B cell (primary cell): ENCODE data around the gene XRCC3. TPM values are rescaled to one million over a fixed set of nuclear protein-coding genes. Genes with fewer than 3 reads are reported as not detected.

ENCODE experiments used
- ATAC-seq: fragments of 200-7000 bp; cut with Tn5 transposase; one replicate; pipeline ENCODE4 v1.10.0; 2021; ENCODE audit warnings: low read depth, mild to moderate bottlenecking, moderate number of reproducible peaks, moderate library complexity
- CTCF ChIA-PET: fragments of 350-600 bp; sonication (Branson Sonifier 250); formaldehyde crosslinking; loops from one replicate; lab custom pipeline; 2021; ENCODE audit warnings: antibody characterized with exemption, inconsistent platforms; lab: Charles Lee
- POLR2A ChIA-PET: fragments of 350-600 bp; sonication (Branson Sonifier 250); formaldehyde crosslinking; loops from one replicate; lab custom pipeline; 2021; ENCODE audit warnings: antibody characterized with exemption; lab: Charles Lee
- DNase-seq: peaks from one replicate; pipeline ENCODE4 v3.0.0; 2013
- H2AFZ ChIP-seq: 2 replicates; pipeline ENCODE4 v1.6.1; 2012; ENCODE audit warnings: mild to moderate bottlenecking, low read depth, low read length; ENCODE audit not compliant: insufficient read depth, poor library complexity, severe bottlenecking
- H3K27ac ChIP-seq, 2 donors: 1 replicate in 1 of 2; 2 replicates in 1 of 2; pipeline ENCODE4 v1.5.1; 2012 to 2013; ENCODE audit warnings: low read length in 2 of 2, mild to moderate bottlenecking in 2 of 2, moderate library complexity in 1 of 2
- H3K27me3 ChIP-seq, 4 experiments: fragments of 200-600 bp in 1 of 4; sonication (generic) in 1 of 4; replicated peaks in 1 of 4; 1 replicate in 2 of 4; 2 replicates in 2 of 4; pipeline versions ENCODE4 v1.6.1 to v1.7.0; 2013 to 2016; ENCODE audit warnings: low read length in 3 of 4, mild to moderate bottlenecking in 2 of 4, mixed read lengths in 1 of 4, moderate library complexity in 1 of 4; ENCODE audit not compliant: insufficient read depth in 4 of 4, control insufficient read depth in 3 of 4; ENCODE audit errors: control extremely low read depth in 1 of 4
- H3K36me3 ChIP-seq, 2 experiments: replicated peaks in 1 of 2; 1 replicate in 1 of 2; 2 replicates in 1 of 2; pipeline versions ENCODE4 v1.6.1 to v1.7.1; 2013; ENCODE audit warnings: low read length in 1 of 2; ENCODE audit not compliant: insufficient read depth in 2 of 2, control insufficient read depth in 1 of 2; ENCODE audit errors: control extremely low read depth in 1 of 2, extremely low read depth in 1 of 2
- H3K4me1 ChIP-seq, 2 donors: fragments of 200-600 bp in 1 of 2; sonication (generic) in 1 of 2; 1 replicate in 1 of 2; 2 replicates in 1 of 2; pipeline versions ENCODE4 v1.5.1 to v1.6.1; 2013 to 2017; ENCODE audit warnings: low read length in 2 of 2; ENCODE audit not compliant: control insufficient read depth in 2 of 2, insufficient read depth in 2 of 2
- H3K4me2 ChIP-seq: replicated peaks from 2 replicates; pipeline ENCODE3; 2012; ENCODE audit warnings: mild to moderate bottlenecking, low read depth, low read length; ENCODE audit not compliant: poor library complexity, severe bottlenecking
- H3K4me3 ChIP-seq, 5 experiments: fragments of 200-600 bp in 1 of 5; sonication (generic) in 1 of 5; 1 replicate in 3 of 5; 2 replicates in 2 of 5; pipeline versions ENCODE4 v1.5.1 to v1.7.0; 2011 to 2016; ENCODE audit warnings: low read length in 4 of 5, mild to moderate bottlenecking in 4 of 5, low read depth in 2 of 5, control low read depth in 1 of 5, moderate library complexity in 1 of 5; ENCODE audit not compliant: insufficient read depth in 1 of 5; ENCODE audit errors: control extremely low read depth in 1 of 5, extremely low read depth in 1 of 5
- H3K79me2 ChIP-seq: fragments of 200-600 bp; sonication (generic); one replicate; pipeline ENCODE4 v1.6.0; 2016; ENCODE audit warnings: low read length; ENCODE audit not compliant: control insufficient read depth, insufficient read depth
- H3K9ac ChIP-seq: fragments of 200-600 bp; sonication (generic); 2 replicates; pipeline ENCODE4 v1.6.1; 2017; ENCODE audit warnings: mild to moderate bottlenecking, low read length, moderate library complexity
- H3K9me3 ChIP-seq, 3 donors: one replicate each; pipeline versions ENCODE4 v1.6.1 to v1.7.1; 2013; ENCODE audit warnings: low read length in 2 of 3; ENCODE audit not compliant: control insufficient read depth in 2 of 3, insufficient read depth in 1 of 3; ENCODE audit errors: control extremely low read depth in 1 of 3
- H4K20me1 ChIP-seq: 2 replicates; pipeline ENCODE4 v1.6.0; 2012; ENCODE audit warnings: mild to moderate bottlenecking, low read length; ENCODE audit not compliant: insufficient read depth, control insufficient read depth, poor library complexity, severe bottlenecking
- H3K27ac Mint-ChIP-seq: one replicate; pipeline ENCODE4 v1.8.0; 2021; ENCODE audit warnings: mixed read lengths
- H3K27me3 Mint-ChIP-seq: one replicate; pipeline ENCODE4 v1.8.0; 2021; ENCODE audit warnings: mixed read lengths
- H3K4me1 Mint-ChIP-seq: one replicate; pipeline ENCODE4 v1.8.0; 2021; ENCODE audit warnings: mixed read lengths
- H3K4me3 Mint-ChIP-seq: one replicate; pipeline ENCODE4 v1.8.0; 2021; ENCODE audit warnings: mixed read lengths
- H3K9me3 Mint-ChIP-seq: one replicate; pipeline ENCODE4 v1.8.0; 2022; ENCODE audit warnings: mixed read lengths; ENCODE audit not compliant: insufficient read depth
- CTCF ChIP-seq: fragments of 200-600 bp; IDR thresholded peaks from one replicate; pipeline ENCODE4 v1.8.0; 2022; ENCODE audit warnings: antibody characterized with exemption, mild to moderate bottlenecking
- EZH2 ChIP-seq: IDR thresholded peaks from 2 replicates; pipeline ENCODE4 v1.6.1; 2012; ENCODE audit warnings: borderline replicate concordance, low read depth, mild to moderate bottlenecking, moderate library complexity, low read length; ENCODE audit not compliant: insufficient read depth, poor library complexity, severe bottlenecking
- WGBS: methylation state at CpG from one replicate; pipeline ENCODE4 v1.1.5; 2013; ENCODE audit warnings: missing lambda C conversion rate; ENCODE audit not compliant: insufficient coverage; 5-methylcytosine and 5-hydroxymethylcytosine counted together
- intact Hi-C: fragments of 100-400 bp; cut with micrococcal nuclease; formaldehyde crosslinking; loops from one replicate; pipeline ENCODE4 v1.10.0; 2022
- polyA plus RNA-seq: library from polyadenylated mRNA; depleted of rRNA; stranded (reverse); fragments of >200 nt; gene quantifications from 2 replicates; pipeline ENCODE4 v1.2.3, GENCODE V29; 2012
- total RNA-seq, 2 donors: library from RNA; stranded (reverse); fragments of 120-200 nt in 1 of 2; gene quantifications; 1 replicate in 1 of 2; 2 replicates in 1 of 2; pipeline versions ENCODE4 v1.2.3 to v1.2.4, GENCODE V29; 2013 to 2022

Gene XRCC3
- total and polyA plus RNA-seq, 2 donors (not counting 1 experiment from before 2014, with no cell fraction given): 18.0 to 19.7 TPM

GRCh38 chr14:103652806-103653205 is 62.4 kb downstream of the XRCC3 start:
- H3K4me3 ChIP-seq: no peak overlapping the region
- no peaks in the 10 kb centered on the region for H3K27me3 ChIP-seq
- Mint-ChIP-seq H3K27ac (no peak overlapping the region), H3K9me3 (no peaks in the 10 kb centered on the region), H3K4me3 (no peak overlapping the region), H3K4me1 (peaks cover 21% of the 10 kb centered on the region), H3K27me3 (no peaks in the 10 kb centered on the region)
- intact Hi-C loops: no loop called here
- WGBS: 81% methylated on average over 2 of the region's 3 CpGs
- H3K4me2 ChIP-seq: no peak overlapping the region
- peaks cover 9 to 41% of the 10 kb centered on the region in 2 experiments for H3K36me3 ChIP-seq
- H4K20me1 ChIP-seq: peaks cover 79% of the 10 kb centered on the region
- ATAC-seq (no peak), DNase-seq (no peak)
- no peaks in the 10 kb centered on the region for H3K9me3 ChIP-seq
- POLR2A ChIA-PET: no interaction called here
- H3K27ac ChIP-seq: no peak overlapping the region
- peaks cover 0 to 8% of the 10 kb centered on the region in 2 donors for H3K4me1 ChIP-seq
- TF ChIP-seq EZH2 (no peak), CTCF (no peak)
- CTCF ChIA-PET: no interaction called here
- peaks cover 72% of the 10 kb centered on the region for H3K79me2 ChIP-seq
- no peak overlapping the region for H3K9ac ChIP-seq
- no peak overlapping the region for H2AFZ ChIP-seq

- Histone ChIP-seq H3K36me3 (peaks cover 9 to 32% of the 10 kb centered on the region in 2 experiments), H3K27ac (no peak overlapping the region), H3K79me2 (peaks cover 83% of the 10 kb centered on the region), H3K9me3 (no peaks in the 10 kb centered on the region), H4K20me1 (peaks cover 82% of the 10 kb centered on the region), H3K4me3 (no peak overlapping the region), H3K27me3 (no peaks in the 10 kb centered on the region), H3K4me1 (peaks cover 0 to 8% of the 10 kb centered on the region in 2 donors), H3K9ac (no peak overlapping the region), H2AFZ (no peak overlapping the region), H3K4me2 (no peak overlapping the region)
- Mint-ChIP-seq H3K27ac (no peak overlapping the region), H3K27me3 (no peaks in the 10 kb centered on the region), H3K4me1 (peaks cover 25% of the 10 kb centered on the region), H3K4me3 (no peak overlapping the region), H3K9me3 (no peaks in the 10 kb centered on the region)
- 99% methylated on average over 7 of the region's 7 CpGs for WGBS
- ATAC-seq (no peak), DNase-seq (no peak)
- ChIA-PET POLR2A (no interaction called here), CTCF (no interaction called here)
- intact Hi-C loops: no loop called here
- no peak for TF ChIP-seq CTCF
- no peak for TF ChIP-seq EZH2
Observed at GRCh38 chr14:103651585-103651984, 63.7 kb downstream of the XRCC3 start.
